BJ (cell line): Measurements from ENCODE around the gene ADGB. TPM values are rescaled to one million over a fixed set of nuclear protein-coding genes. Genes with fewer than 3 reads are reported as not detected.
"Not testable (repeated sequence)": the region's sequence is repeated elsewhere in the genome, so short reads cannot be mapped to it uniquely, and the experiment has no call there.

Experiments used
- CTCF ChIA-PET: fragments of 350-600 bp; formaldehyde crosslinking; extraction: SDS; loops from one replicate; lab custom pipeline; 2021; ENCODE audit warnings: antibody characterized with exemption, inconsistent platforms; lab: Yijun Ruan, JAX
- POLR2A ChIA-PET: fragments of 300-600 bp; sonication (Branson Sonifier 250); formaldehyde crosslinking; extraction: SDS; loops from one replicate; lab custom pipeline; 2021; ENCODE audit warnings: antibody characterized with exemption; lab: Charles Lee
- DNase-seq: peaks from one replicate; pipeline ENCODE4 v3.0.0-alpha.2; 2011; ENCODE audit warnings: low read depth
- H3K27me3 ChIP-seq: 2 replicates; pipeline ENCODE4 v1.6.0; 2011; ENCODE audit warnings: low read length; ENCODE audit not compliant: control insufficient read depth, insufficient read depth
- H3K36me3 ChIP-seq: 2 replicates; pipeline ENCODE4 v1.5.1; 2011; ENCODE audit warnings: low read length; ENCODE audit not compliant: control insufficient read depth, insufficient read depth
- H3K4me3 ChIP-seq: 2 replicates; pipeline ENCODE4 v1.5.1; 2011; ENCODE audit warnings: low read depth, mild to moderate bottlenecking, control low read depth, low read length
- CTCF ChIP-seq: IDR thresholded peaks from 2 replicates; pipeline ENCODE4 v1.5.1; 2011; ENCODE audit warnings: low read depth, mild to moderate bottlenecking, control low read depth, inconsistent platforms, low read length, moderate library complexity; ENCODE audit not compliant: insufficient read depth
- polyA plus RNA-seq: library from polyadenylated mRNA; depleted of rRNA; stranded (reverse); fragments of >200 nt; gene quantifications from 2 replicates; pipeline ENCODE4 v1.2.3, GENCODE V29; 2011

ADGB gene
- polyA plus RNA-seq, 1 experiment: not detected

- ChIA-PET CTCF (no interaction called here), POLR2A (no interaction called here)
- Histone ChIP-seq H3K27me3 (no peaks in the 10 kb centered on the region), H3K36me3 (no peaks in the 10 kb centered on the region), H3K4me3 (no peak overlapping the region)
- TF ChIP-seq CTCF: no peak
- no peak for DNase-seq
Observed at GRCh38 chr6:146813554-146813953, 214.8 kb downstream of the ADGB start.

- ChIA-PET CTCF (no interaction called here), POLR2A (no interaction called here)
- Histone ChIP-seq H3K36me3 (no peaks in the 10 kb centered on the region), H3K4me3 (no peak overlapping the region), H3K27me3 (no peaks in the 10 kb centered on the region)
- no peak for DNase-seq
- TF ChIP-seq CTCF: no peak
Observed at GRCh38 chr6:146814148-146814750, 215.5 kb downstream of the ADGB start.

GRCh38 chr6:146815511-146816462 is 217.0 kb downstream of the ADGB start:
- POLR2A ChIA-PET, H3K27me3 ChIP-seq, H3K36me3 ChIP-seq, DNase-seq, CTCF ChIA-PET, H3K4me3 ChIP-seq: not testable (repeated sequence)

- POLR2A ChIA-PET: no interaction called here
- no peak for TF ChIP-seq CTCF
- Histone ChIP-seq H3K27me3 (no peaks in the 10 kb centered on the region), H3K4me3 (no peak overlapping the region), H3K36me3 (no peaks in the 10 kb centered on the region)
- no peak for DNase-seq
- CTCF ChIA-PET: no interaction called here
Observed at GRCh38 chr6:146819596-146820320, 221.0 kb downstream of the ADGB start.

GRCh38 chr6:146827216-146827928 is 228.6 kb downstream of the ADGB start:
- no peak for TF ChIP-seq CTCF
- Histone ChIP-seq H3K36me3 (no peaks in the 10 kb centered on the region), H3K27me3 (no peaks in the 10 kb centered on the region), H3K4me3 (no peak overlapping the region)
- no peak for DNase-seq
- CTCF ChIA-PET: no interaction called here
- POLR2A ChIA-PET: no interaction called here
